ENCODE data around the gene ASZ1. TPM values are rescaled to one million over a fixed set of nuclear protein-coding genes. Genes with fewer than 3 reads are reported as not detected.

ASZ1 gene
- total and polyA plus RNA-seq, 9 donors = not detected

DNA sequence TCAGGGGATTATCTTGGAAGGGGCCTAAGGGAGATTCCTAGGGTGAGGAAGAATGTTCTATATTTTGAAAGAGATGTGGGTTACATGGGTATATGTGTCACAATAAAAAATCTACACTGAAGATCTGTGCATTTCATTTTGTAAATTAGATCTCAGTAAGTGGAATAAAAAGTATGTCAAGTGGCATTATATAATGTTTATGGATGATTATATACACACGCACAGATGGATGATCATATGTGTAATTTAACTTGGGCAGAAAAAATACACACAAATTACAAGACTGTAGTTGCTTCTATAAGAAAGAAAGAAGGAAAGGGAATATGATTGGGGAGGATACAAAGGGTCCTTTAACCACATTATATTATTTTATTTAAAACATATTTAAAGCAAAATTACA is 18.5 kb downstream of the ASZ1 start:
- 83 to 90% (median 89%) methylated on average over 1 of the region's 1 CpG for WGBS, 3 donors
- no peak for DNase-seq
- Histone ChIP-seq H3K9me3 (no peaks in the 10 kb centered on the region), H3K36me3 (no peaks in the 10 kb centered on the region), H3K4me1 (ENCODE audit: insufficient read depth) (no peaks in the 10 kb centered on the region), H3K27ac (no peak overlapping the region), H3K27me3 (no peaks in the 10 kb centered on the region), H3K4me3 (no peak overlapping the region)
- TF ChIP-seq, protein P1, sequence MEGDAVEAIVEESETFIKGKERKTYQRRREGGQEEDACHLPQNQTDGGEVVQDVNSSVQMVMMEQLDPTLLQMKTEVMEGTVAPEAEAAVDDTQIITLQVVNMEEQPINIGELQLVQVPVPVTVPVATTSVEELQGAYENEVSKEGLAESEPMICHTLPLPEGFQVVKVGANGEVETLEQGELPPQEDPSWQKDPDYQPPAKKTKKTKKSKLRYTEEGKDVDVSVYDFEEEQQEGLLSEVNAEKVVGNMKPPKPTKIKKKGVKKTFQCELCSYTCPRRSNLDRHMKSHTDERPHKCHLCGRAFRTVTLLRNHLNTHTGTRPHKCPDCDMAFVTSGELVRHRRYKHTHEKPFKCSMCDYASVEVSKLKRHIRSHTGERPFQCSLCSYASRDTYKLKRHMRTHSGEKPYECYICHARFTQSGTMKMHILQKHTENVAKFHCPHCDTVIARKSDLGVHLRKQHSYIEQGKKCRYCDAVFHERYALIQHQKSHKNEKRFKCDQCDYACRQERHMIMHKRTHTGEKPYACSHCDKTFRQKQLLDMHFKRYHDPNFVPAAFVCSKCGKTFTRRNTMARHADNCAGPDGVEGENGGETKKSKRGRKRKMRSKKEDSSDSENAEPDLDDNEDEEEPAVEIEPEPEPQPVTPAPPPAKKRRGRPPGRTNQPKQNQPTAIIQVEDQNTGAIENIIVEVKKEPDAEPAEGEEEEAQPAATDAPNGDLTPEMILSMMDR (IDR thresholded peaks at IDR 0.05) = no peak
- TF ChIP-seq EP300 (IDR thresholded peaks at IDR 0.05) (no peak), POLR2A (IDR thresholded peaks at IDR 0.05) (no peak)
- intact Hi-C loops (cut with DNase I) = no loop called here

DNA sequence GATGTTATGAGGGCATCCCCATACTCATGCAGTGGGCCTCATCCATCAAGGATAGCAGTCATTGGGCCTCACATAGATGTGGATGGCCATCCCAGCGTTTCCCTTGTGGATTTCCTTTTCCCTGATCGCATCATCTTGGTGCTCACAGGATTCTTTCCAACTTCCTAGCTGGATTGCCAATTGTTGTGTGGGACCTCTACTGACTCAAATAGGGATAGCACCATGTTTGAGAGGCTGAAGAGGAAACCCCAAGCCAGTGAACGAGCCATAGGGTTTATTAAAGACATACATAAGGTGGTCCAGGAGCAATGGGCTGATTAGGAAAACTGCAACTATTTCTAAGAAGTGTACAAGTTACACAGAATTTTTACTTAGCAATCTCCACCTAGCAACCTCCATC is 21.8 kb downstream of the ASZ1 start:
- H3K4me3 ChIP-seq = no peak overlapping the region
- H3K36me3 ChIP-seq = no peaks in the 10 kb centered on the region
- intact Hi-C loops (cut with DNase I) = no loop called here
- no peak for DNase-seq
- 82 to 89% (median 86%) methylated on average over 3 of the region's 3 CpGs for WGBS, 3 donors
- H3K4me1 ChIP-seq (ENCODE audit: insufficient read depth) = no peaks in the 10 kb centered on the region
- H3K9me3 ChIP-seq = no peaks in the 10 kb centered on the region
- no peak overlapping the region for H3K27ac ChIP-seq
- no peaks in the 10 kb centered on the region for H3K27me3 ChIP-seq
- TF ChIP-seq, protein P1 (IDR thresholded peaks at IDR 0.05) = no peak
- TF ChIP-seq POLR2A (IDR thresholded peaks at IDR 0.05) (no peak), EP300 (IDR thresholded peaks at IDR 0.05) (no peak)

DNA sequence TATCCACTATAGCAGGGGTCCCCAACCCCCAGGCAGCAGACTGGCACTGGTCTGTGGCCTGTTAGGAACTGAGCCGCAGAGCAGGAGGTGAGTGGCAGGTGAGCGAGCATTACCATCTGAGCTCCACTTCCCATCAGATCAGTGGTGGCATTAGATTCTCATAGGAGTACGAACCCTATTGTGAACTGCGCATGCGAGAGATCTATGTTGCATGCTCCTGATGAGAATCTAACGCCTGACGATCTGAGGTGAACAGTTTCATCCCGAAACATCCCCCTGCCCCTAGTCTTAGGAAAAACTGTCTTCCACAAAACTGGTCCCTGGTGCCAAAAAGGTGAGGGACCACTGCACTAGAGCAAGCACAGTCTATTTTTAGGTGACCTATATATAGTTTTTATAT is 23.6 kb downstream of the ASZ1 start:
- intact Hi-C loops (cut with DNase I) = no loop called here
- Histone ChIP-seq H3K27me3 (no peaks in the 10 kb centered on the region), H3K36me3 (no peaks in the 10 kb centered on the region), H3K4me3 (no peak overlapping the region), H3K9me3 (no peaks in the 10 kb centered on the region), H3K4me1 (ENCODE audit: insufficient read depth) (no peaks in the 10 kb centered on the region), H3K27ac (no peak overlapping the region)
- 95 to 98% (median 98%) methylated on average over 8 of the region's 8 CpGs for WGBS, 3 donors
- DNase-seq = no peak
- TF ChIP-seq EP300 (IDR thresholded peaks at IDR 0.05) (no peak), POLR2A (IDR thresholded peaks at IDR 0.05) (no peak)
- TF ChIP-seq, protein P1 (IDR thresholded peaks at IDR 0.05) = no peak

DNA sequence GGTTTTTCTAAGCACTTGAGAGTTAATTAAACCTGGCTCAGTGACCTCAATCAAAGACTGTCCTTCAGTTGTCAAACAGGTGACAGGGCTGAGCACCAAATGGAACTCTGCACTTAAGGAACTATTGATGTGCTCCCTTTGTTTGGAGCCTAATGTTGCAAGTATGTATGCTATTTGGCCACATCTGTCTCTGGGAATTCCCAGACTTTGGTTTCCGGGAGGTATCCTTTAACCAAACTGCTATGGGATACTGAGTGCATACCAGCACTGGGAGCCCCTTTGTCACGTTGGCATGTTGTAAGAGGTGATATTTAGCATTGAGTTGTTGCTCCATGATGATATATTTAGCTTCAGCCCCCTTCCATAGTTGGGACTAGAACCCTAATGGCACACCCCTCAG is 25.2 kb downstream of the ASZ1 start:
- WGBS, 3 donors = 46 to 61% (median 54%) methylated on average over 2 of the region's 2 CpGs

More for the DNA sequence above, 25.2 kb downstream of the ASZ1 start:
- H3K27ac ChIP-seq = no peak overlapping the region
- H3K4me3 ChIP-seq = no peak overlapping the region
- H3K36me3 ChIP-seq = no peaks in the 10 kb centered on the region
- H3K9me3 ChIP-seq = no peaks in the 10 kb centered on the region
- TF ChIP-seq, protein P1 (IDR thresholded peaks at IDR 0.05) = no peak
- TF ChIP-seq EP300 (IDR thresholded peaks at IDR 0.05) (no peak), POLR2A (IDR thresholded peaks at IDR 0.05) (no peak)
- intact Hi-C loops (cut with DNase I) = no loop called here
- no peak for DNase-seq
- no peaks in the 10 kb centered on the region for H3K4me1 ChIP-seq (ENCODE audit: insufficient read depth)
- no peaks in the 10 kb centered on the region for H3K27me3 ChIP-seq
